ENCODE results near the gene DPYSL4. TPM values are rescaled to one million over a fixed set of nuclear protein-coding genes. Genes with fewer than 3 reads are reported as not detected.

The DPYSL4 gene
- total and polyA plus RNA-seq, 2 of the 13 experiments (the other 11 are each of a cell fraction or from before 2014, with no cell fraction given): 0.84 to 1.2 TPM

- no peaks in the 10 kb centered on the region for H3K79me2 ChIP-seq (ENCODE audit: insufficient read depth, low read length)
- BruUV-seq (replicated peaks): no TSS peak
- no peaks in the 10 kb centered on the region for H4K20me1 ChIP-seq (ENCODE audit: insufficient read depth, low read length)
- ATAC-seq (no peak), DNase-seq (ENCODE audit: low spot score) (no peak), FAIRE-seq (no peak)
- no peaks in the 10 kb centered on the region for H3K27me3 ChIP-seq (ENCODE audit: control insufficient read depth in 1 of 2, insufficient read depth in 2 of 2, low read length in 2 of 2)
- in situ Hi-C loops (cut with HindIII; ENCODE audit: extremely low pct_ligation_motif_present, low pct_unique_long_range_greater_than_20kb): no loop called here
- no peak overlapping the region for H2AFZ ChIP-seq (ENCODE audit: low read length)
- no peak overlapping the region for H3K27ac ChIP-seq (ENCODE audit: extremely low read length, insufficient read depth, low read length)
- ChIA-PET CTCF (ENCODE audit: low intra/inter-chr PET ratio, low total read pairs) (no interaction called here), POLR2A (no interaction called here)
- no peaks in the 10 kb centered on the region for H3K9me3 ChIP-seq (ENCODE audit: low read length)
- 92% methylated on average over 26 of the region's 36 CpGs for WGBS (ENCODE audit: low lambda C conversion rate)
- H3K4me2 ChIP-seq (ENCODE audit: low read depth, low read length): no peak overlapping the region
- no peaks in the 10 kb centered on the region for H3K4me1 ChIP-seq (ENCODE audit: insufficient read depth, low read length)
- intact Hi-C loops (cut with micrococcal nuclease; ENCODE audit: unreplicated experiment): no loop called here
- no peaks in the 10 kb centered on the region for H3K36me3 ChIP-seq (replicated peaks in 1 of 2; ENCODE audit: control insufficient read depth in 1 of 2, insufficient read depth in 2 of 2, low read length in 2 of 2)
- no peak overlapping the region for H3K9ac ChIP-seq (ENCODE audit: insufficient read depth, low read depth, low read length)
- TF ChIP-seq SMC3 (IDR thresholded peaks at IDR 0.05; ENCODE audit: low read length) (no peak), PRDM15 (CRISPR knock-in tag; IDR thresholded peaks at IDR 0.05) (no peak), NR0B2 (CRISPR knock-in tag; IDR thresholded peaks at IDR 0.05) (no peak), HMG20A (CRISPR knock-in tag; IDR thresholded peaks at IDR 0.05; ENCODE audit: borderline replicate concordance) (no peak), ZNF558 (CRISPR knock-in tag; IDR thresholded peaks at IDR 0.05; ENCODE audit: borderline replicate concordance) (no peak), ZNF788 (CRISPR knock-in tag; IDR thresholded peaks at IDR 0.05; ENCODE audit: borderline replicate concordance) (no peak), SRSF4 (IDR thresholded peaks at IDR 0.05; ENCODE audit: low read depth, low read length, poor library complexity, severe bottlenecking) (no peak), JDP2 (CRISPR knock-in tag; IDR thresholded peaks at IDR 0.05; ENCODE audit: borderline replicate concordance) (no peak), RBM39 (IDR thresholded peaks at IDR 0.05; ENCODE audit: low read depth, low read length, poor library complexity, severe bottlenecking) (no peak), ZNF629 (CRISPR knock-in tag; conservative IDR thresholded peaks at IDR 0.05) (no peak), MXD3 (CRISPR knock-in tag; IDR thresholded peaks at IDR 0.05) (no peak), BCLAF1 (IDR thresholded peaks at IDR 0.05) (no peak), FOXM1 (CRISPR knock-in tag; IDR thresholded peaks at IDR 0.05) (no peak)
- no peak overlapping the region for H3K4me3 ChIP-seq (replicated peaks in 1 of 3; ENCODE audit: insufficient read depth in 1 of 3, low read depth in 2 of 3, low read length in 3 of 3)
These were observed 43.2 kb downstream of the DPYSL4 start for GRCh38 chr10:132229834-132230556.
